Stomach (tissue), 4 donors: ENCODE results near the gene PINK1.

ENCODE experiments used
- CTCF ChIP-seq, 7 experiments: fragments of 450-650 bp in 4 of 7; fragments of 200-600 bp in 3 of 7; sonication (generic) in 3 of 7; IDR thresholded peaks; one replicate each; pipeline ENCODE4 v1.5.1; 2016 to 2019; ENCODE audit warnings: antibody characterized with exemption in 7 of 7, control low read depth in 2 of 7, mild to moderate bottlenecking in 1 of 7
- POLR2A ChIP-seq, 4 donors: fragments of 450-650 bp; IDR thresholded peaks; one replicate each; pipeline ENCODE4 v1.6.1; 2016; ENCODE audit warnings: antibody characterized with exemption in 4 of 4, control low read depth in 2 of 4, mild to moderate bottlenecking in 1 of 4, moderate library complexity in 1 of 4
- POLR2AphosphoS5 ChIP-seq, 3 donors: sonication (generic); formaldehyde crosslinking; IDR thresholded peaks; one replicate each; pipeline ENCODE4 v1.6.1; 2016; ENCODE audit warnings: antibody characterized with exemption in 3 of 3

GRCh38 chr1:20615946-20616846 lies 17.1 kb upstream of the PINK1 start:
- no peak for TF ChIP-seq POLR2A (IDR thresholded peaks at IDR 0.05)
- TF ChIP-seq CTCF (IDR thresholded peaks at IDR 0.05), result no peak
- TF ChIP-seq POLR2AphosphoS5 (IDR thresholded peaks at IDR 0.05), result no peak
